ENCODE results near the gene OR2T29. TPM values are rescaled to one million over a fixed set of nuclear protein-coding genes. Genes with fewer than 3 reads are reported as not detected.

The OR2T29 gene
- total and polyA plus RNA-seq, 2 experiments from 2014 or later, result not detected

GRCh38 chr1:248610301-248610700 is 47.7 kb upstream of the OR2T29 start (continued):
- TF ChIP-seq REST (IDR thresholded peaks at IDR 0.05; ENCODE audit: unreplicated experiment), result no peak

DNA sequence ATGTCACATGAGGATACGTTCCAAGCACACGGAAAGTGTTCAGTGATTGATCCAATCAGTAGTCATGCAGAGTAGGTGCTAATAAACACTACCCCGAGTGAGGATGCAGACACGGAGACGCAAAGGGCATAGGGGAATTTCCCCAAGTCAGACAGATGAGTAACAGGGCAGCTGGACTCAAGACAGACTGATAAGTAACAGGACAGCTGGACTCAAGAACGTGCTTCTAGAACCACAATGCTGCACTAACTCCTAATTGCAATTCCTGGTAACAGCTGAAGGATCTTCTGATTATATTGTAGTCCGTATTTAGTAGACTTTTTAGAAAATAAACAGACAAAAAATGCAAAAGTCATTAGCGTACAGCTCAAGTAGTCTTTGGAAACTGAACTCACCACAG is 36.8 kb upstream of the OR2T29 start:
- H3K4me3 ChIP-seq, result no peak overlapping the region
- TF ChIP-seq EZH2phosphoT487 (IDR thresholded peaks at IDR 0.05; ENCODE audit: unreplicated experiment) (no peak), EZH2 (IDR thresholded peaks at IDR 0.05; ENCODE audit: low read depth, unreplicated experiment) (no peak), POLR2AphosphoS5 (IDR thresholded peaks at IDR 0.05; ENCODE audit: low read depth) (no peak), CREB1 (CRISPR knock-in tag; IDR thresholded peaks at IDR 0.05; ENCODE audit: low read depth) (no peak), ZNF114 (CRISPR knock-in tag; IDR thresholded peaks at IDR 0.05) (no peak), ZNF331 (CRISPR knock-in tag; IDR thresholded peaks at IDR 0.05; ENCODE audit: low read depth) (no peak), STAT1 (IDR thresholded peaks at IDR 0.05; ENCODE audit: unreplicated experiment) (no peak), JUNB (IDR thresholded peaks at IDR 0.05; ENCODE audit: unreplicated experiment) (no peak), REST (IDR thresholded peaks at IDR 0.05; ENCODE audit: unreplicated experiment) (no peak)
- TF ChIP-seq, protein P1, sequence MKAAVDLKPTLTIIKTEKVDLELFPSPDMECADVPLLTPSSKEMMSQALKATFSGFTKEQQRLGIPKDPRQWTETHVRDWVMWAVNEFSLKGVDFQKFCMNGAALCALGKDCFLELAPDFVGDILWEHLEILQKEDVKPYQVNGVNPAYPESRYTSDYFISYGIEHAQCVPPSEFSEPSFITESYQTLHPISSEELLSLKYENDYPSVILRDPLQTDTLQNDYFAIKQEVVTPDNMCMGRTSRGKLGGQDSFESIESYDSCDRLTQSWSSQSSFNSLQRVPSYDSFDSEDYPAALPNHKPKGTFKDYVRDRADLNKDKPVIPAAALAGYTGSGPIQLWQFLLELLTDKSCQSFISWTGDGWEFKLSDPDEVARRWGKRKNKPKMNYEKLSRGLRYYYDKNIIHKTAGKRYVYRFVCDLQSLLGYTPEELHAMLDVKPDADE (IDR thresholded peaks at IDR 0.05), result no peak
- TF ChIP-seq, protein P2, sequence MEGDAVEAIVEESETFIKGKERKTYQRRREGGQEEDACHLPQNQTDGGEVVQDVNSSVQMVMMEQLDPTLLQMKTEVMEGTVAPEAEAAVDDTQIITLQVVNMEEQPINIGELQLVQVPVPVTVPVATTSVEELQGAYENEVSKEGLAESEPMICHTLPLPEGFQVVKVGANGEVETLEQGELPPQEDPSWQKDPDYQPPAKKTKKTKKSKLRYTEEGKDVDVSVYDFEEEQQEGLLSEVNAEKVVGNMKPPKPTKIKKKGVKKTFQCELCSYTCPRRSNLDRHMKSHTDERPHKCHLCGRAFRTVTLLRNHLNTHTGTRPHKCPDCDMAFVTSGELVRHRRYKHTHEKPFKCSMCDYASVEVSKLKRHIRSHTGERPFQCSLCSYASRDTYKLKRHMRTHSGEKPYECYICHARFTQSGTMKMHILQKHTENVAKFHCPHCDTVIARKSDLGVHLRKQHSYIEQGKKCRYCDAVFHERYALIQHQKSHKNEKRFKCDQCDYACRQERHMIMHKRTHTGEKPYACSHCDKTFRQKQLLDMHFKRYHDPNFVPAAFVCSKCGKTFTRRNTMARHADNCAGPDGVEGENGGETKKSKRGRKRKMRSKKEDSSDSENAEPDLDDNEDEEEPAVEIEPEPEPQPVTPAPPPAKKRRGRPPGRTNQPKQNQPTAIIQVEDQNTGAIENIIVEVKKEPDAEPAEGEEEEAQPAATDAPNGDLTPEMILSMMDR (conservative IDR thresholded peaks at IDR 0.05; ENCODE audit: low read depth in 2 of 2), result no peak
- H3K36me3 ChIP-seq (ENCODE audit: insufficient read depth), result no peaks in the 10 kb centered on the region
- no peaks in the 10 kb centered on the region for H3K79me2 ChIP-seq (replicated peaks; ENCODE audit: insufficient read depth)
- no peaks in the 10 kb centered on the region for H3K27me3 ChIP-seq (ENCODE audit: insufficient read depth)
- peaks cover 25% of the 10 kb centered on the region; the same call in 2 of the 3 replicates for H3K36me3 Mint-ChIP-seq (ENCODE audit: low read depth)
- no peak for ATAC-seq
- peaks cover 88% of the 10 kb centered on the region for H3K9me3 Mint-ChIP-seq
- H3K4me3 Mint-ChIP-seq, result no peak overlapping the region
- no peak for DNase-seq (ENCODE audit: low spot score)
- no peak overlapping the region for H2AFZ ChIP-seq
- H3F3A ChIP-seq (replicated peaks; ENCODE audit: low read depth), result no peaks in the 10 kb centered on the region
- H3K27me3 Mint-ChIP-seq (ENCODE audit: insufficient read depth, low read depth, poor library complexity), result peaks cover 1% of the 10 kb centered on the region
- no peaks in the 10 kb centered on the region for H3K4me1 Mint-ChIP-seq
- no peaks in the 10 kb centered on the region for H3K9me2 ChIP-seq (ENCODE audit: insufficient read depth)
- no peaks in the 10 kb centered on the region for H3K4me1 ChIP-seq (ENCODE audit: insufficient read depth)
- no peak overlapping the region for H3K27ac ChIP-seq (ENCODE audit: low read depth)
- no peaks in the 10 kb centered on the region for H4K20me1 ChIP-seq (replicated peaks; ENCODE audit: insufficient read depth)
- no peak overlapping the region for H3K27ac Mint-ChIP-seq
- H3K4me2 ChIP-seq, result no peak overlapping the region

Data from GM23338 (cell line).